GM19239 (cell line): Measurements from ENCODE around the gene MAD2L1.

Experiments used
- DNase-seq: peaks from one replicate; pipeline ENCODE4 v3.0.0; 2011; ENCODE audit warnings: low spot score; ENCODE audit not compliant: insufficient read length
- FAIRE-seq: peaks from 2 replicates; lab custom pipeline; 2011; peaks lifted over from hg19 to GRCh38; lab: Jason Lieb, UNC

The MAD2L1 gene

DNA sequence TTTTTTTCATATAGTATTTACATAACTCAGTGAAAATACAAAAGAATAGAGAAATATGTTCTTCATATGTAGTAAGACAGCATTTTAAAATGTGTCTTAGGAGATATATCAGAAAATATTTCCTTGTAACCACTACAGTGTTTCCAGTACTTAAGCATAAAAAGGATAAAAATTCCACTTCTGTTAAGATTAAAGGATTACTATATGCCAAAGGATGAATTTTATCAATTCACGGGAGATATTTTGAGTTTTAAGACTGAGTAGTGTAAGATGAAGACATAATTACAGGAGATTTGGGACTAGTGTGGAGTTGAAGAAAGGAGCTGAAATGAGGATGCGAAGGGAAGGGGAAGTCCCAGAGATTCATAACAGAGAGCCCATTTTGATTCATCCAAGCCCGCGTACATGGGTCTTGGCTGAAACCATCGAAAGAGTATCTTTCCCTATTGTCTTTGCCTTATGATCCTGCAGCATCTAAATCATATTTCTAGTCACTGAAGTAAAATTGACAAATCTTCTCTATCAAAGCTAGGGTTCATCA, 58.7 kb downstream of the MAD2L1 start:
- DNase-seq (no peak), FAIRE-seq (no peak)

DNA sequence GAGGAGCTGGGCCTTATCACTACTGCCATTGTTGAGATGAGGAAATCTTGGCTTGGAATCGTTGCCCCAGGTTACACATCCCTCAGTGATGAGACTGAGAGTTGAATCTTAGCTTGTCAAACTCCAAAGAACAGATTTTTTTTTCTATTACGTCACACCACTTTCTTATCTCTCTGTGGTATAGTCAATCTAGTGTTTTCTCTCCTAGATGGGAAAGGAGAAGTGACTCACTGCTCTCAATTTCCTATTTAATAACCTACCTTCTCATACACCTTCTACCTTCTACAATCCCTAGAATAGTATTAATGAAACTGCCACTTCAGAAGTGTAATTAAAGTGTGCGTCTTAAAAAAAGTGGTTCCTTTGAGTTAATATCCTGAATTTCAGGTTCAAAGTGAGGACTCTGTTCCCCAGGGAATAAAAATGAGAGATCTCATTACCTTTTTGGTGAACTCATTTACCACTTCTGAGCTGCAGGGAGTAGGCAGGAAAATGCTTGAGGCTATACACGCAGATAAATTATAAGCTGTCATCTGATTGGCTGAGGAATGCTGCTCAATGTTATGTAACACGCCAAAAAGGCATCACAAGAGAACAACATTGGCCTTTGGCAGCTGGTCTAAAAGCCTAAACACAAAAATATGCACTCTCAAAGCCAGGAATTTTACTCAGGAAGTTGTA, 59.3 kb downstream of the MAD2L1 start:
- no peak for DNase-seq
- no peak for FAIRE-seq
